MCF 10A (cell line): Measurements from ENCODE around the gene LRP1. TPM values are rescaled to one million over a fixed set of nuclear protein-coding genes. Genes with fewer than 3 reads are reported as not detected.

Source experiments
- BruUV-seq: library from RNA; stranded (reverse); fragments of 400-500 nt; replicated peaks from 2 replicates; lab custom pipeline; 2021; lab: Mats Ljungman, UMichigan
- CTCF ChIA-PET: fragments of 300-600 bp; sonication (Branson Sonifier 250); formaldehyde crosslinking; extraction: SDS; loops from one replicate; lab custom pipeline; 2021; ENCODE audit warnings: antibody characterized with exemption, inconsistent platforms; lab: Yijun Ruan, JAX
- POLR2A ChIA-PET: fragments of 300-600, 350-650 bp; sonication (Branson Sonifier 250); formaldehyde crosslinking; extraction: SDS; loops from one replicate; lab custom pipeline; 2020; ENCODE audit warnings: antibody characterized with exemption, inconsistent platforms; lab: Yijun Ruan, JAX
- DNase-seq: peaks from one replicate; pipeline ENCODE4 v3.0.0-alpha.2; 2018; ENCODE audit not compliant: unreplicated experiment
- H3K27ac Mint-ChIP-seq: one replicate; pipeline ENCODE4 v1.8.0; 2022; ENCODE audit warnings: mild to moderate bottlenecking, low read depth, mixed read lengths; ENCODE audit not compliant: unreplicated experiment
- H3K27me3 Mint-ChIP-seq: one replicate; pipeline ENCODE4 v1.8.0; 2022; ENCODE audit warnings: mixed read lengths; ENCODE audit not compliant: insufficient read depth, unreplicated experiment
- H3K36me3 Mint-ChIP-seq: one replicate; pipeline ENCODE4 v1.8.0; 2022; ENCODE audit warnings: mild to moderate bottlenecking, moderate library complexity, mixed read lengths; ENCODE audit not compliant: insufficient read depth, unreplicated experiment
- H3K4me1 Mint-ChIP-seq: one replicate; pipeline ENCODE4 v1.8.0; 2022; ENCODE audit warnings: mixed read lengths; ENCODE audit not compliant: insufficient read depth, unreplicated experiment
- H3K4me3 Mint-ChIP-seq: one replicate; pipeline ENCODE4 v1.8.0; 2022; ENCODE audit warnings: mild to moderate bottlenecking, moderate library complexity, mixed read lengths; ENCODE audit not compliant: unreplicated experiment
- H3K9me3 Mint-ChIP-seq: one replicate; pipeline ENCODE4 v1.8.0; 2022; ENCODE audit warnings: mixed read lengths; ENCODE audit not compliant: unreplicated experiment
- CTCF ChIP-seq: fragments of 200-600 bp; IDR thresholded peaks from one replicate; pipeline ENCODE4 v1.8.0; 2022; ENCODE audit warnings: antibody characterized with exemption, mild to moderate bottlenecking; ENCODE audit not compliant: unreplicated experiment
- intact Hi-C: fragments of 100-400 bp; cut with micrococcal nuclease; formaldehyde crosslinking; loops from 2 replicates; pipeline ENCODE4 v1.14.1; 2022
- total RNA-seq: library from RNA; stranded (reverse); gene quantifications from 2 replicates; pipeline ENCODE4 v1.2.3, GENCODE V29; 2022

LRP1 gene
- total RNA-seq, 1 experiment from 2014 or later, result 18.9 TPM

DNA sequence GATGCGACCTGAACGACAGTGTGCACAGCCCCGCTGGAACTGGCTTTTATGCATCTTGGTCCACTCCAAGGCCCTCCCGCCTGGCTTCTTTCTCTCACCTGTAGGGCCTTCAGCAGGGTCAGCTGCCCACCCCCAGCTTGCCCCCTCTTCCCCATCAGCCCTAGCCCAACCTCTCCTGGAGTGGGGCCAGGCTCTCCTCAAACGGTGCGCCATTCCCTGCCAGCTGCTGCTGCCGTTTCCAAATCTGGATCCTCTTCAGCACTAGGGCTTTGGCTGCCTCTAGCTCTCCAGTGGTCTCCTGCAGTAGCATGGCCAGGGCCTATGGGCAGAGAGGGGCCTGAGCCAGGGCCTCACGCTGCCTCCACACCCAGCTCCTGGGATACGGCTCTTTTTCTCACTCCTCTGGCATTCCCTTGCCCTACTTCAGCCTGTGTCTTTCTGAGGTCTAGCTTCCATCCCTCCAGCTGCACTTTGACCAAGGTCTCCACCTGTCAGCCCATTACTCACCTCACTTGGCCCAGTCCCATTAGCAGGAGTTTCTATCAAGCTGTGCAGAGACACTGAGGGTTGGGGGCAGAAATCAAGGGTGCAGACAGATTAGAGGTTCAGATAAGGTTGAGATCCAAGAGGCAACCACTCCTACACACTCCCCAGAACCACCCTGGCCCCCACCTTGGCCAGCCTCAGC, 22.1 kb upstream of the LRP1 start:
- no peak overlapping the region for H3K27ac Mint-ChIP-seq
- CTCF ChIA-PET, result interaction anchor here (2.6 to 7.3 kb wide), 2 partner anchors 11 to 37 kb away, joined by 7 to 147 read pairs; partner anchors contain the start of gene NAB2
- H3K4me3 Mint-ChIP-seq, result no peak overlapping the region
- no TSS peak for BruUV-seq
- H3K4me1 Mint-ChIP-seq, result peaks cover 18% of the 10 kb centered on the region
- TF ChIP-seq CTCF, result no peak
- peaks cover 50% of the 10 kb centered on the region for H3K36me3 Mint-ChIP-seq
- POLR2A ChIA-PET, result interaction anchor here (0.6 to 10.2 kb wide), 4 partner anchors 12 to 70 kb away, joined by 3 to 610 read pairs (median 4); partner anchors contain the start of genes NAB2 and NEMP1
- intact Hi-C loops, result no loop called here
- no peaks in the 10 kb centered on the region for H3K27me3 Mint-ChIP-seq
- DNase-seq, result no peak
- H3K9me3 Mint-ChIP-seq, result no peaks in the 10 kb centered on the region

DNA sequence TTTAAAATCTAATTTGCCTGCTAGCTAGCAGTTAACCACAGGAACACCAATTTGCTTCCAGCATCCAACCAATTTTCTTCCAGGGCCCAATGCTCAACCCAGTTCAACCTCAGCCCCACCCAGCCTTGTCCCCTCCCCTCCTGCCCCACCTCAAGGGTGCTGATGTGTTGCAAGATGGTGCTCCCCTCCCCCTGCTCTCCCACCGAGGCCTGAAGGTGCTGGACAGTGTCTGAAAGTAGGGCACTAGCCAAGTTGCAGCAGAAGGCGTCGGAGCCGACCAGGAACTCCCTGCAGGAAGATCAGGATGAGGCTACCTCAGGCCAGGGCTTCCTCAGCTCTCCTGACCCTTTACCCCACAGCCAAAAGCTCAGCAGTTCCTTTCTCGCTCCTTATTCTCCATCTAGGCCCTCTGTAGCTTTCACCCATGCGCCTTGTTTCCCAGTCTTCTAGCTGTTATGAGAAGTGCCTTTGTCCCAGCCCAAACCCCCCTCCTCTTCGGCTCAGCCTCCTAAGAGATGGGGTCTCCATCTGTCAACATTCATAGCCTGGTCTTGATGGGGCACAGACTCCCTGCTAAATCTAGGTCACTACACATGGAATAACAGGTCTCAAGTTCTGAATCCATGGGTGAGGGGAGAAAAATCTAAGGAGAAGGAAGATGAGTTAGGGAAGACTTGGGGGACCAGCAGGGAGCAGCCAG, 20.7 kb upstream of the LRP1 start:
- POLR2A ChIA-PET, result interaction anchor here (1.5 to 10.2 kb wide), 3 partner anchors 13 to 28 kb away, joined by 4 to 610 read pairs (median 162); partner anchors contain the start of genes NAB2 and NEMP1
- H3K27ac Mint-ChIP-seq, result no peak overlapping the region
- H3K9me3 Mint-ChIP-seq, result no peaks in the 10 kb centered on the region
- no TSS peak for BruUV-seq
- DNase-seq, result no peak
- no peak overlapping the region for H3K4me3 Mint-ChIP-seq
- no peaks in the 10 kb centered on the region for H3K27me3 Mint-ChIP-seq
- peaks cover 47% of the 10 kb centered on the region for H3K36me3 Mint-ChIP-seq
- H3K4me1 Mint-ChIP-seq, result peaks cover 28% of the 10 kb centered on the region
- intact Hi-C loops, result no loop called here
- no peak for TF ChIP-seq CTCF
- CTCF ChIA-PET, result interaction anchor here (0.6 to 7.3 kb wide), 3 partner anchors 12 to 66 kb away, joined by 3 to 147 read pairs (median 7); partner anchors contain the start of gene NAB2

- no peaks in the 10 kb centered on the region for H3K27me3 Mint-ChIP-seq
- intact Hi-C loops, result no loop called here
- POLR2A ChIA-PET, result interaction anchor here (0.6 to 10.2 kb wide), 5 partner anchors 15 to 384 kb away, joined by 4 to 610 read pairs (median 146); partner anchors contain the start of genes NAB2, NACA and NEMP1
- no peak for DNase-seq
- CTCF ChIA-PET, result interaction anchor here (3.0 to 7.3 kb wide), 3 partner anchors 14 to 47 kb away, joined by 26 to 147 read pairs (median 66); partner anchors contain the start of genes NAB2 and NEMP1
- H3K27ac Mint-ChIP-seq, result peak overlapping the region; percentile 89
- peak overlapping the region; percentile 80 for H3K4me3 Mint-ChIP-seq
- peaks cover 35% of the 10 kb centered on the region for H3K4me1 Mint-ChIP-seq
- TF ChIP-seq CTCF, result no peak
- peaks cover 37% of the 10 kb centered on the region for H3K36me3 Mint-ChIP-seq
- no peaks in the 10 kb centered on the region for H3K9me3 Mint-ChIP-seq
- BruUV-seq, result no TSS peak
These were observed 18.8 kb upstream of the LRP1 start for GRCh38 chr12:57109207-57110103.
